SU-DHL-6 (cell line): ENCODE data around the gene CNP.

Experiments
- H2AFZ ChIP-seq: fragments of 200-600 bp; sonication (generic); 2 replicates; pipeline ENCODE4 v1.6.1; 2014; ENCODE audit warnings: low read depth, mild to moderate bottlenecking, moderate library complexity, mixed read lengths, antibody characterized with exemption, low read length; ENCODE audit not compliant: severe bottlenecking
- H3F3A ChIP-seq: fragments of 200-600 bp; shearing (Covaris generic); 2 replicates; pipeline ENCODE4 v1.6.0; 2016; ENCODE audit warnings: antibody characterized with exemption, mild to moderate bottlenecking; ENCODE audit not compliant: insufficient read depth
- H3K27ac ChIP-seq: fragments of 200-600 bp; sonication (generic); 2 replicates; pipeline ENCODE4 v1.5.1; 2016; ENCODE audit warnings: low read depth, mild to moderate bottlenecking, low read length, moderate library complexity, mixed read lengths
- H3K27me3 ChIP-seq: fragments of 200-600 bp; sonication (generic), shearing (Covaris generic); 2 replicates; pipeline ENCODE4 v1.6.0; 2014; ENCODE audit warnings: mild to moderate bottlenecking, low read length
- H3K36me3 ChIP-seq: fragments of 200-600 bp; sonication (generic); 2 replicates; pipeline ENCODE4 v1.6.1; 2014; ENCODE audit warnings: mild to moderate bottlenecking, low read length, mixed read lengths
- H3K4me2 ChIP-seq: fragments of 300-600, 200-600 bp; shearing (Covaris generic), sonication (generic); 2 replicates; pipeline ENCODE4 v1.6.0; 2014; ENCODE audit warnings: low read length, low read depth, mild to moderate bottlenecking; ENCODE audit not compliant: poor library complexity, severe bottlenecking
- H3K4me3 ChIP-seq: fragments of 200-600 bp; sonication (generic); 2 replicates; pipeline ENCODE4 v1.5.1; 2014; ENCODE audit warnings: antibody characterized with exemption, low read length, mild to moderate bottlenecking, mixed read lengths; ENCODE audit not compliant: insufficient read depth, poor library complexity, severe bottlenecking
- H3K79me2 ChIP-seq: fragments of 200-600 bp; sonication (generic); 2 replicates; pipeline ENCODE4 v1.6.1; 2014; ENCODE audit warnings: mild to moderate bottlenecking, low read length, moderate library complexity; ENCODE audit not compliant: insufficient read depth
- H3K9ac ChIP-seq: fragments of 200-600 bp; sonication (generic); 2 replicates; pipeline ENCODE4 v1.7.0; 2014; ENCODE audit warnings: mild to moderate bottlenecking, low read length
- H3K9me2 ChIP-seq: fragments of 200-600 bp; sonication (generic); replicated peaks from 2 replicates; pipeline ENCODE4 v1.6.1; 2014; ENCODE audit warnings: low read length; ENCODE audit not compliant: insufficient read depth
- H3K9me3 ChIP-seq: fragments of 200-600 bp; sonication (generic); 2 replicates; pipeline ENCODE4 v1.6.1; 2014; ENCODE audit warnings: low read length, mixed read lengths; ENCODE audit not compliant: insufficient read depth
- H4K20me1 ChIP-seq: fragments of 200-600 bp; sonication (generic); 2 replicates; pipeline ENCODE4 v1.6.1; 2014; ENCODE audit warnings: low read depth, mild to moderate bottlenecking, antibody characterized with exemption, low read length, moderate library complexity, mixed read lengths
- EZH2phosphoT487 ChIP-seq: fragments of 200-600 bp; sonication (generic), shearing (Covaris generic); conservative IDR thresholded peaks from 2 replicates; pipeline ENCODE4 v1.6.1; 2018; ENCODE audit warnings: mild to moderate bottlenecking, antibody characterized with exemption, low read length, moderate library complexity, mixed read lengths
- TF ChIP-seq, protein P1 (sequence below): fragments of 200-600 bp; sonication (generic); IDR thresholded peaks from one replicate; pipeline ENCODE4 v1.5.1; 2017; ENCODE audit warnings: antibody characterized with exemption, mild to moderate bottlenecking, low read length, moderate library complexity; ENCODE audit not compliant: insufficient read depth, poor library complexity, severe bottlenecking

Gene CNP

DNA sequence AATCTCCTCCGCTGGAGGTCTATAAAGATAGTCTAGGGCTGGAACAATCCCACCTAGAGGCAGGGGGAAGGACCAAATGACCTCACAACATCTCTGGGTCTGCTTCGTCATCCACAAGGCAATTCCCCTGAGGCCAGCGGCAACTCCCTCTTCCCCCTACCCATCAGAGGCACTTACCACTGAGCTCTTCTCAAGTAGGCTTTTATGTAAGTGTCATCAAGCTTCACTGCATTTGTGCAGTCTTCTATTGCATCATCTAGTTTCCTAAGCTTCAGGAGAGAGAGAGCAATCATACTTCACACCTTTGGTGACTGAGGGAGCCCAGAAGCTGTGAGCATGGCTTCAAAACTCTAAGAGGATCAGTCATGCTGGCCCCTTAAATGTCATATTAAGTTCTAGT is 21.0 kb downstream of the CNP start:
- no peak overlapping the region for H3K4me3 ChIP-seq
- no peak overlapping the region for H3K4me2 ChIP-seq
- H3K27me3 ChIP-seq: no peaks in the 10 kb centered on the region
- no peak overlapping the region for H3K27ac ChIP-seq
- H2AFZ ChIP-seq: no peak overlapping the region
- H3K79me2 ChIP-seq: no peaks in the 10 kb centered on the region
- no peaks in the 10 kb centered on the region for H4K20me1 ChIP-seq
- H3F3A ChIP-seq: 0 out of 2 replicates have a peak, but pooled peaks cover 3% of the 10 kb centered on the region
- no peaks in the 10 kb centered on the region for H3K9me3 ChIP-seq
- peaks cover 37% of the 10 kb centered on the region; the same call in 1 of the 2 replicates for H3K36me3 ChIP-seq
- TF ChIP-seq, protein P1, sequence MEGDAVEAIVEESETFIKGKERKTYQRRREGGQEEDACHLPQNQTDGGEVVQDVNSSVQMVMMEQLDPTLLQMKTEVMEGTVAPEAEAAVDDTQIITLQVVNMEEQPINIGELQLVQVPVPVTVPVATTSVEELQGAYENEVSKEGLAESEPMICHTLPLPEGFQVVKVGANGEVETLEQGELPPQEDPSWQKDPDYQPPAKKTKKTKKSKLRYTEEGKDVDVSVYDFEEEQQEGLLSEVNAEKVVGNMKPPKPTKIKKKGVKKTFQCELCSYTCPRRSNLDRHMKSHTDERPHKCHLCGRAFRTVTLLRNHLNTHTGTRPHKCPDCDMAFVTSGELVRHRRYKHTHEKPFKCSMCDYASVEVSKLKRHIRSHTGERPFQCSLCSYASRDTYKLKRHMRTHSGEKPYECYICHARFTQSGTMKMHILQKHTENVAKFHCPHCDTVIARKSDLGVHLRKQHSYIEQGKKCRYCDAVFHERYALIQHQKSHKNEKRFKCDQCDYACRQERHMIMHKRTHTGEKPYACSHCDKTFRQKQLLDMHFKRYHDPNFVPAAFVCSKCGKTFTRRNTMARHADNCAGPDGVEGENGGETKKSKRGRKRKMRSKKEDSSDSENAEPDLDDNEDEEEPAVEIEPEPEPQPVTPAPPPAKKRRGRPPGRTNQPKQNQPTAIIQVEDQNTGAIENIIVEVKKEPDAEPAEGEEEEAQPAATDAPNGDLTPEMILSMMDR: no peak
- TF ChIP-seq EZH2phosphoT487: no peak
- no peak overlapping the region for H3K9ac ChIP-seq
- no peaks in the 10 kb centered on the region for H3K9me2 ChIP-seq

DNA sequence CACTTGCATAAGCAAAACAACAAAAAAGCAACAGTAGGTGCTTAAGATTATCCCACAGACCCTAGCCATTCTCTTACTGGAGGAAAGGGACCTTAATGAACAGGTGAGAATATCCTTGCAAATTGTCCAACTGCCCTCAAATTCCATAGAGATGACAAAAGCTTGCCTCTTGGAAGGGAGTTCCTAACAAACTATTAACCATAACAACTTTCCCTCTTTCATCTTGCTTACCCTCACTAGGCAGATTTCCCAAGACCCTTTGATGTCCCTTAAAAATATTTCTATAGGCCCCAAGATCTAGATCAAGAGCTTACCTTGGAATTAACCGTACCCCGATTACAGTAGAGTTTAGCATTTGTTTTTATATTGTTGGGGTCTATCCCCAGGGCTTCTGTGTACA is 21.8 kb downstream of the CNP start:
- H4K20me1 ChIP-seq: no peaks in the 10 kb centered on the region

DNA sequence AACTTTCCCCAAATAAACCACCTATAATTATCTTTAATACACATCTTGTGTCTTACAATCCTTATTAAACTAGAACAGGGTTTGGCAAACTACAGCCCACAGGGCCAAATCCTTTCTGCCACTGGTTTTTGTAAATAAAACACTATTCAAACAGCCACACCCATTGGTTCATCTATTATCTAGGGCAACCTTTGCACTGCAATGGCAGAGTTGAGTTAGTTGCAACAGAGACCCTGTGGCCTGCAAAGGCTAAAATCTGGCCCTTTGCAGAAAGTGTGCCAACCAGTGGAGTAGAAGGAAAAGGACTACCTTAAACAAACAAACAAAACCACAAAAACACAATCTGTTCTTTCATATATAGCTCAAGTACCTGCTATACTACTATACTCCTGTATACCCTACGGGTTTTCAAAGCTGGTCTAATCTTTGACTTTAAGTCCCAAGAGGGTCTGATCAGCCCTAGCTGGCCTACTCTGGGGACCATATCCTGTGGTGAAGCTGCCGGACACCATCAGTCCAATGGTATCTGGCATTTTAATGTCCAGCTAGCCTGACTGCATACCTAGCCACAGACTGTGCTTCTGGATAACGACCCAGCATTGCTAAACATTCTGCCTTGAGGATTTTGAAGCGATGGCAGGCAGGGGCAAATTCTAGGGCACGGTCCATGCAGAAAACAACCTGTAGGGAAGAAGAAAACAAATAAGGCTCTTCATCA is 23.3 kb downstream of the CNP start:
- H3K4me3 ChIP-seq: no peak overlapping the region
- H3K36me3 ChIP-seq: peaks cover 43% of the 10 kb centered on the region
- H3K4me2 ChIP-seq: no peak overlapping the region
- no peak overlapping the region for H2AFZ ChIP-seq
- H3K27ac ChIP-seq: no peak overlapping the region
- 0 out of 2 replicates have a peak, but pooled peaks cover 3% of the 10 kb centered on the region for H3F3A ChIP-seq
- no peaks in the 10 kb centered on the region for H3K79me2 ChIP-seq
- H4K20me1 ChIP-seq: no peaks in the 10 kb centered on the region
- TF ChIP-seq EZH2phosphoT487: no peak
- TF ChIP-seq, protein P1: no peak
- no peaks in the 10 kb centered on the region for H3K9me3 ChIP-seq
- no peaks in the 10 kb centered on the region for H3K9me2 ChIP-seq
- H3K27me3 ChIP-seq: no peaks in the 10 kb centered on the region
- H3K9ac ChIP-seq: no peak overlapping the region

More for the DNA sequence above, 21.8 kb downstream of the CNP start:
- no peak overlapping the region for H3K9ac ChIP-seq
- no peaks in the 10 kb centered on the region for H3K27me3 ChIP-seq
- H3K9me3 ChIP-seq: no peaks in the 10 kb centered on the region
- H3K9me2 ChIP-seq: no peaks in the 10 kb centered on the region
- H3F3A ChIP-seq: 0 out of 2 replicates have a peak, but pooled peaks cover 3% of the 10 kb centered on the region
- peaks cover 39% of the 10 kb centered on the region; the same call in 1 of the 2 replicates for H3K36me3 ChIP-seq
- H3K27ac ChIP-seq: no peak overlapping the region
- no peak overlapping the region for H2AFZ ChIP-seq
- no peaks in the 10 kb centered on the region for H3K79me2 ChIP-seq
- H3K4me2 ChIP-seq: no peak overlapping the region
- H3K4me3 ChIP-seq: no peak overlapping the region
- TF ChIP-seq EZH2phosphoT487: no peak
- TF ChIP-seq, protein P1: no peak
